ENCODE results near the gene CFAP73. TPM values are rescaled to one million over a fixed set of nuclear protein-coding genes. Genes with fewer than 3 reads are reported as not detected.

Gene CFAP73
- total RNA-seq, 1 experiment from 2014 or later, result 0.94 TPM

GRCh38 chr12:113105606-113106271 is 43.8 kb upstream of the CFAP73 start (continued):
- TF ChIP-seq ZNF281 (CRISPR knock-in tag; IDR thresholded peaks at IDR 0.05), result no peak

GRCh38 chr12:113106361-113106760 is 43.2 kb upstream of the CFAP73 start:
- no peaks in the 10 kb centered on the region; the same call in 1 of the 2 replicates for H3K27me3 Mint-ChIP-seq (ENCODE audit: low read depth)
- ChIA-PET POLR2A (no interaction called here), CTCF (interaction anchor here (0.9 to 1.4 kb wide), 4 partner anchors 13 to 68 kb away, joined by 3 to 5 read pairs (median 3); partner anchors contain the start of gene RASAL1)
- TF ChIP-seq ZNF232 (CRISPR knock-in tag; IDR thresholded peaks at IDR 0.05) (no peak), PRRX2 (CRISPR knock-in tag; IDR thresholded peaks at IDR 0.05) (no peak), SP1 (CRISPR knock-in tag; conservative IDR thresholded peaks at IDR 0.05) (no peak), FOXP4 (CRISPR knock-in tag; IDR thresholded peaks at IDR 0.05) (no peak), NR1H2 (CRISPR knock-in tag; IDR thresholded peaks at IDR 0.05) (no peak), NR2C2 (CRISPR knock-in tag; IDR thresholded peaks at IDR 0.05) (no peak), ZBTB43 (CRISPR knock-in tag; IDR thresholded peaks at IDR 0.05) (no peak), ZNF138 (CRISPR knock-in tag; conservative IDR thresholded peaks at IDR 0.05) (no peak), MXD4 (CRISPR knock-in tag; IDR thresholded peaks at IDR 0.05; ENCODE audit: borderline replicate concordance) (no peak), GABPB1 (CRISPR knock-in tag; IDR thresholded peaks at IDR 0.05) (no peak), ZNF396 (CRISPR knock-in tag; IDR thresholded peaks at IDR 0.05; ENCODE audit: borderline replicate concordance) (no peak), SMAD3 (CRISPR knock-in tag; IDR thresholded peaks at IDR 0.05; ENCODE audit: borderline replicate concordance) (no peak)
- TF ChIP-seq, protein P1, sequence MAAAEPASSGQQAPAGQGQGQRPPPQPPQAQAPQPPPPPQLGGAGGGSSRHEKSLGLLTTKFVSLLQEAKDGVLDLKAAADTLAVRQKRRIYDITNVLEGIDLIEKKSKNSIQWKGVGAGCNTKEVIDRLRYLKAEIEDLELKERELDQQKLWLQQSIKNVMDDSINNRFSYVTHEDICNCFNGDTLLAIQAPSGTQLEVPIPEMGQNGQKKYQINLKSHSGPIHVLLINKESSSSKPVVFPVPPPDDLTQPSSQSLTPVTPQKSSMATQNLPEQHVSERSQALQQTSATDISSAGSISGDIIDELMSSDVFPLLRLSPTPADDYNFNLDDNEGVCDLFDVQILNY (CRISPR knock-in tag; IDR thresholded peaks at IDR 0.05), result no peak
- TF ChIP-seq, protein P2, sequence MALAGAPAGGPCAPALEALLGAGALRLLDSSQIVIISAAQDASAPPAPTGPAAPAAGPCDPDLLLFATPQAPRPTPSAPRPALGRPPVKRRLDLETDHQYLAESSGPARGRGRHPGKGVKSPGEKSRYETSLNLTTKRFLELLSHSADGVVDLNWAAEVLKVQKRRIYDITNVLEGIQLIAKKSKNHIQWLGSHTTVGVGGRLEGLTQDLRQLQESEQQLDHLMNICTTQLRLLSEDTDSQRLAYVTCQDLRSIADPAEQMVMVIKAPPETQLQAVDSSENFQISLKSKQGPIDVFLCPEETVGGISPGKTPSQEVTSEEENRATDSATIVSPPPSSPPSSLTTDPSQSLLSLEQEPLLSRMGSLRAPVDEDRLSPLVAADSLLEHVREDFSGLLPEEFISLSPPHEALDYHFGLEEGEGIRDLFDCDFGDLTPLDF (CRISPR knock-in tag; IDR thresholded peaks at IDR 0.05), result no peak
- TF ChIP-seq, protein P3, sequence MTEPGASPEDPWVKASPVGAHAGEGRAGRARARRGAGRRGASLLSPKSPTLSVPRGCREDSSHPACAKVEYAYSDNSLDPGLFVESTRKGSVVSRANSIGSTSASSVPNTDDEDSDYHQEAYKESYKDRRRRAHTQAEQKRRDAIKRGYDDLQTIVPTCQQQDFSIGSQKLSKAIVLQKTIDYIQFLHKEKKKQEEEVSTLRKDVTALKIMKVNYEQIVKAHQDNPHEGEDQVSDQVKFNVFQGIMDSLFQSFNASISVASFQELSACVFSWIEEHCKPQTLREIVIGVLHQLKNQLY (CRISPR knock-in tag; IDR thresholded peaks at IDR 0.05), result no peak
- TF ChIP-seq, protein P4, sequence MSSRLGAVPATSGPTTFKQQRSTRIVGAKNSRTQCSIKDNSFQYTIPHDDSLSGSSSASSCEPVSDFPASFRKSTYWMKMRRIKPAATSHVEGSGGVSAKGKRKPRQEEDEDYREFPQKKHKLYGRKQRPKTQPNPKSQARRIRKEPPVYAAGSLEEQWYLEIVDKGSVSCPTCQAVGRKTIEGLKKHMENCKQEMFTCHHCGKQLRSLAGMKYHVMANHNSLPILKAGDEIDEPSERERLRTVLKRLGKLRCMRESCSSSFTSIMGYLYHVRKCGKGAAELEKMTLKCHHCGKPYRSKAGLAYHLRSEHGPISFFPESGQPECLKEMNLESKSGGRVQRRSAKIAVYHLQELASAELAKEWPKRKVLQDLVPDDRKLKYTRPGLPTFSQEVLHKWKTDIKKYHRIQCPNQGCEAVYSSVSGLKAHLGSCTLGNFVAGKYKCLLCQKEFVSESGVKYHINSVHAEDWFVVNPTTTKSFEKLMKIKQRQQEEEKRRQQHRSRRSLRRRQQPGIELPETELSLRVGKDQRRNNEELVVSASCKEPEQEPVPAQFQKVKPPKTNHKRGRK (CRISPR knock-in tag; IDR thresholded peaks at IDR 0.05; ENCODE audit: borderline replicate concordance), result no peak
- TF ChIP-seq, protein P5, sequence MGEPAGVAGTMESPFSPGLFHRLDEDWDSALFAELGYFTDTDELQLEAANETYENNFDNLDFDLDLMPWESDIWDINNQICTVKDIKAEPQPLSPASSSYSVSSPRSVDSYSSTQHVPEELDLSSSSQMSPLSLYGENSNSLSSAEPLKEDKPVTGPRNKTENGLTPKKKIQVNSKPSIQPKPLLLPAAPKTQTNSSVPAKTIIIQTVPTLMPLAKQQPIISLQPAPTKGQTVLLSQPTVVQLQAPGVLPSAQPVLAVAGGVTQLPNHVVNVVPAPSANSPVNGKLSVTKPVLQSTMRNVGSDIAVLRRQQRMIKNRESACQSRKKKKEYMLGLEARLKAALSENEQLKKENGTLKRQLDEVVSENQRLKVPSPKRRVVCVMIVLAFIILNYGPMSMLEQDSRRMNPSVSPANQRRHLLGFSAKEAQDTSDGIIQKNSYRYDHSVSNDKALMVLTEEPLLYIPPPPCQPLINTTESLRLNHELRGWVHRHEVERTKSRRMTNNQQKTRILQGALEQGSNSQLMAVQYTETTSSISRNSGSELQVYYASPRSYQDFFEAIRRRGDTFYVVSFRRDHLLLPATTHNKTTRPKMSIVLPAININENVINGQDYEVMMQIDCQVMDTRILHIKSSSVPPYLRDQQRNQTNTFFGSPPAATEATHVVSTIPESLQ (CRISPR knock-in tag; IDR thresholded peaks at IDR 0.05), result no peak
- H3K27ac Mint-ChIP-seq, result no peak overlapping the region
- DNase-seq (ENCODE audit: low spot score), result no peak
- no peak for ATAC-seq
- H3K9me3 Mint-ChIP-seq, result no peaks in the 10 kb centered on the region
- no peak overlapping the region for H3K4me3 Mint-ChIP-seq
- H3K36me3 Mint-ChIP-seq, result no peaks in the 10 kb centered on the region
- H3K4me1 Mint-ChIP-seq, result peaks cover 2% of the 10 kb centered on the region
